CD4-positive, alpha-beta memory T cell (primary cell): ENCODE data around the gene CPPED1. TPM values are rescaled to one million over a fixed set of nuclear protein-coding genes. Genes with fewer than 3 reads are reported as not detected.
A peak's percentile ranks its signal among the peaks of the same experiment; 100 is the strongest.

Source experiments
- CTCF ChIA-PET: fragments of 350-600 bp; sonication (Branson Sonifier 250); formaldehyde crosslinking; loops from one replicate; lab custom pipeline; 2021; ENCODE audit warnings: inconsistent platforms; ENCODE audit not compliant: partially characterized antibody; lab: Charles Lee
- POLR2A ChIA-PET: fragments of 350-600 bp; sonication (Branson Sonifier 250); formaldehyde crosslinking; loops from one replicate; lab custom pipeline; 2021; ENCODE audit not compliant: partially characterized antibody; lab: Charles Lee
- DNase-seq, 5 donors: peaks; one replicate each; pipeline versions ENCODE4 v3.0.0 to v3.0.0-alpha.2; 2020 to 2022; ENCODE audit warnings: mixed read lengths in 1 of 5
- H3K27ac ChIP-seq: one replicate; pipeline ENCODE4 v1.7.0; 2013; ENCODE audit warnings: low read depth, low read length
- H3K27me3 ChIP-seq: 2 replicates; pipeline ENCODE4 v1.7.0; 2013; ENCODE audit warnings: mild to moderate bottlenecking, low read length, moderate library complexity; ENCODE audit not compliant: insufficient read depth
- H3K36me3 ChIP-seq: 2 replicates; pipeline ENCODE4 v1.7.0; 2013; ENCODE audit warnings: mild to moderate bottlenecking, low read length, moderate library complexity; ENCODE audit not compliant: insufficient read depth
- H3K4me1 ChIP-seq: 2 replicates; pipeline ENCODE4 v1.7.0; 2013; ENCODE audit warnings: mild to moderate bottlenecking, low read length, moderate library complexity; ENCODE audit not compliant: insufficient read depth
- H3K4me3 ChIP-seq, 2 donors: one replicate each; pipeline ENCODE4 v1.7.0; 2013; ENCODE audit warnings: low read length in 2 of 2, mild to moderate bottlenecking in 1 of 2
- H3K9me3 ChIP-seq, 2 donors: one replicate each; pipeline ENCODE4 v1.7.0; 2013; ENCODE audit warnings: low read length in 2 of 2, control low read depth in 1 of 2; ENCODE audit not compliant: control insufficient read depth in 1 of 2
- H3K27ac Mint-ChIP-seq, 7 donors: one replicate each; pipeline ENCODE4 v1.8.0; 2020 to 2021; ENCODE audit warnings: mixed read lengths in 7 of 7, mild to moderate bottlenecking in 6 of 7, inconsistent platforms in 3 of 7, moderate library complexity in 3 of 7
- H3K27me3 Mint-ChIP-seq, 2 donors: one replicate each; pipeline ENCODE4 v1.8.0; 2020 to 2021; ENCODE audit warnings: mixed read lengths in 2 of 2
- H3K36me3 Mint-ChIP-seq, 2 donors: one replicate each; pipeline ENCODE4 v1.8.0; 2020 to 2021; ENCODE audit warnings: mixed read lengths in 2 of 2, inconsistent platforms in 1 of 2, mild to moderate bottlenecking in 1 of 2
- H3K4me1 Mint-ChIP-seq, 4 donors: one replicate each; pipeline ENCODE4 v1.8.0; 2020 to 2021; ENCODE audit warnings: mixed read lengths in 4 of 4, mild to moderate bottlenecking in 1 of 4
- H3K4me3 Mint-ChIP-seq, 8 donors: one replicate each; pipeline ENCODE4 v1.8.0; 2020 to 2021; ENCODE audit warnings: mixed read lengths in 8 of 8, mild to moderate bottlenecking in 7 of 8, moderate library complexity in 6 of 8, inconsistent platforms in 3 of 8
- H3K9me3 Mint-ChIP-seq, 8 donors: one replicate each; pipeline ENCODE4 v1.8.0; 2020 to 2021; ENCODE audit warnings: mixed read lengths in 8 of 8, mild to moderate bottlenecking in 5 of 8, inconsistent platforms in 3 of 8, moderate library complexity in 1 of 8
- intact Hi-C: fragments of 100-400 bp; cut with micrococcal nuclease; formaldehyde crosslinking; loops from one replicate; pipeline ENCODE4 v1.15.1; 2023
- polyA plus RNA-seq, 2 donors: library from polyadenylated mRNA; unstranded; fragments of 300-500 nt; fragmentation: Illumina TruSeq; gene quantifications; one replicate each; pipeline ENCODE4 v1.2.3, GENCODE V29; 2021
- total RNA-seq, 2 experiments: library from RNA; stranded (reverse); gene quantifications; one replicate each; pipeline ENCODE4 v1.2.3, GENCODE V29; 2021

Gene CPPED1
- total and polyA plus RNA-seq, 4 experiments from 2014 or later, result 7.6 to 12.2 (median 8.9) TPM

DNA sequence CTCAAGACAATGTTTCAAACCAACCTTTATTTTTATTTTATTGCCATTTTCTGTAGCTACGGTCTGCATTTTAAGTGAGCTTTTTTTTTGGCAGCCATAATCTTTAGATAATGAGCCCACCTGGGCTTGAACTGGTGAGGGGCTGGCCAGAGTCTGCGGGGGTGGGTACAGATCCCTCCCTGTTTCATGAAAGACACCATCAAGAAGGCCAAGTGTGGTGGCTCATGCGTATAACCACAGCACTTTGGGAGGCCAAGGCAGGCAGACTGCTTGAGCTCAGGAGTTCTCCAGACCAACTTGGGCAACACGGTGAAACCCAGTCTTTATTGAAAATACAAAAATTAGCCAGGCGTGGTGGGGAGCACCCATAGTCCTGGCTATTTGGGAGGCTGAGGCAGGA, 113.7 kb downstream of the CPPED1 start:
- POLR2A ChIA-PET, result no interaction called here
- H3K36me3 Mint-ChIP-seq, result peaks cover 8 to 23% of the 10 kb centered on the region in 2 donors
- H3K4me3 ChIP-seq, result no peak overlapping the region
- no peaks in the 10 kb centered on the region for H3K27me3 Mint-ChIP-seq
- peaks cover 7% of the 10 kb centered on the region for H3K4me1 ChIP-seq
- H3K4me1 Mint-ChIP-seq, result peaks cover 0 to 6% (median 3%) of the 10 kb centered on the region in 4 donors
- H3K27me3 ChIP-seq, result no peaks in the 10 kb centered on the region
- intact Hi-C loops, result no loop called here
- DNase-seq, result no peak
- peak overlapping the region in 1 of 7 donors; percentile 4 for H3K27ac Mint-ChIP-seq
- H3K36me3 ChIP-seq, result no peaks in the 10 kb centered on the region
- no peaks in the 10 kb centered on the region for H3K9me3 ChIP-seq
- H3K27ac ChIP-seq, result no peak overlapping the region
- peaks cover 0 to 2% (median 0%) of the 10 kb centered on the region in 8 donors for H3K9me3 Mint-ChIP-seq
- H3K4me3 Mint-ChIP-seq, result no peak overlapping the region
- CTCF ChIA-PET, result interaction anchor here (0.6 kb wide), 1 partner anchor 135 kb away, joined by 3 read pairs; no protein-coding TSS in a partner anchor

DNA sequence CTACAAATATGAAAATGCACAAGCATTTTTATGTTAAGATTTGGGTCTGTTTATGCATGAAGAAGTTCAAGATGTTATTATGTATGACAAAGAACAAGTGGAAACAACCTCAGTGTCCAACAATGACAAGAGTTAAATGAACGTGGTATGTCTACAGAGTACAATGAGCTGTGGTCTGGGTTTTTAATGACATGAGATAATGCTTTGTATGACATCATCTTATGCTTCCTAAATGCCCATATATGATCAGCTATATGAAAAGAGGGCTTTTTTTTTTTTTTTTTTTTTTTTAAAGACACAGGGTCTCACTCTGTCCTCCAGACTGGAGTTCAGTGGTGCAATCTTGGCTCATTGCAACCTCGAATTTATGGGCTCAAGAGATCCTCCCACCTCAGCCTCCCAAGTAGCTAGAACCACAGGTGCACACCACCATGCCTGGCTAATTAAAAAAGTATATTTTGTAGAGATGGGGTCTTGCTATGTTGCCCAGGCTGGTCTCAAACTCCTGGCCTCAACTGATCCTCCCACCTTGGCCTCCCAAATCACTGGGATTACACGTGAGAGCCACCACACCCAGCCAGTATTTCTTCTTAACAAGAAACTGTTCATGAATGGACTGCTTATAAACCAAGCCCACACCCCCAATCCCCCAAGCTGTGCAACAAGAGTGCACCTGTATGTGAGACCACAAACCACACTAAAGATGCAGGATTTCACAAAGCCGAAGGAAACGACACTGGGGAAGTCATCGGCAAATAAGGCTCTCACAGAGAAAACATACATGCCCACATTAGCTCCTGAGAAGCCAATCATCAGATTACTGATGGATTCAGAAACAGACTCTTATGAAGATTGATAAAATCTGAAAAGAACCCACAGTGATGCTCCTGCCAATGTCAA, 114.5 kb downstream of the CPPED1 start:
- ChIA-PET POLR2A (interaction anchor here (0.6 kb wide), 1 partner anchor 70 kb away, joined by 3 read pairs; no protein-coding TSS in a partner anchor), CTCF (no interaction called here)
- Histone ChIP-seq H3K9me3 (no peaks in the 10 kb centered on the region), H3K27me3 (no peaks in the 10 kb centered on the region), H3K4me3 (no peak overlapping the region), H3K27ac (no peak overlapping the region), H3K4me1 (peaks cover 7% of the 10 kb centered on the region), H3K36me3 (no peaks in the 10 kb centered on the region)
- Mint-ChIP-seq H3K9me3 (peaks cover 0 to 2% (median 0%) of the 10 kb centered on the region in 8 donors), H3K4me3 (no peak overlapping the region), H3K4me1 (peaks cover 0 to 6% (median 3%) of the 10 kb centered on the region in 4 donors), H3K27me3 (no peaks in the 10 kb centered on the region), H3K36me3 (peaks cover 6 to 20% of the 10 kb centered on the region in 2 donors), H3K27ac (peak overlapping the region in 1 of 7 donors; percentile 19)
- intact Hi-C loops, result no loop called here
- DNase-seq, result peak in 1 of 5 donors; percentile 12

DNA sequence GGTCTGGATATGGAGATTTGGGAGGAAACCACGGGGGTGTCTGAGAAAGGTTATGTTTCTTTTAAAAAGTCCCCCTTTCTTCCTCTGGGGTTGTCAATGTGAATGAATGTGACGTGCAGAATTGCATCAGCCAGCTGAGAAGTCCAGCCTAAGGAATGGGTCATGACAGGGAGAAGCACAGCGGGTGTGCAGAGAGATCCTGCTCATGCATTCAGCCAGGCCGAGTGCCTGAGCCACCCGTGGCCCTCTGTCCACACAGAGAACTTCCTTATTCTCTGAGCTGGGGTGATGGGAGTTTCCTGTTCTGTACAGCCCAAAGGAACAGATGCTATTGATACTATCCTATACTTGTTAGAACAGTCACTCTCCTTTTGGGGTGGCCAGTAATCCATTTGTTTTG, 117.9 kb downstream of the CPPED1 start:
- CTCF ChIA-PET, result no interaction called here
- no peaks in the 10 kb centered on the region for H3K27me3 Mint-ChIP-seq
- Histone ChIP-seq H3K4me3 (no peak overlapping the region), H3K27ac (no peak overlapping the region), H3K9me3 (no peaks in the 10 kb centered on the region), H3K27me3 (no peaks in the 10 kb centered on the region), H3K36me3 (no peaks in the 10 kb centered on the region), H3K4me1 (peaks cover 7% of the 10 kb centered on the region)
- POLR2A ChIA-PET, result no interaction called here
- H3K27ac Mint-ChIP-seq, result no peak overlapping the region
- DNase-seq, result no peak
- intact Hi-C loops, result no loop called here
- peaks cover 0 to 2% (median 0%) of the 10 kb centered on the region in 8 donors for H3K9me3 Mint-ChIP-seq
- peaks cover 0 to 6% (median 3%) of the 10 kb centered on the region in 4 donors for H3K4me1 Mint-ChIP-seq
- no peak overlapping the region for H3K4me3 Mint-ChIP-seq
- H3K36me3 Mint-ChIP-seq, result peaks cover 0 to 25% of the 10 kb centered on the region in 2 donors

DNA sequence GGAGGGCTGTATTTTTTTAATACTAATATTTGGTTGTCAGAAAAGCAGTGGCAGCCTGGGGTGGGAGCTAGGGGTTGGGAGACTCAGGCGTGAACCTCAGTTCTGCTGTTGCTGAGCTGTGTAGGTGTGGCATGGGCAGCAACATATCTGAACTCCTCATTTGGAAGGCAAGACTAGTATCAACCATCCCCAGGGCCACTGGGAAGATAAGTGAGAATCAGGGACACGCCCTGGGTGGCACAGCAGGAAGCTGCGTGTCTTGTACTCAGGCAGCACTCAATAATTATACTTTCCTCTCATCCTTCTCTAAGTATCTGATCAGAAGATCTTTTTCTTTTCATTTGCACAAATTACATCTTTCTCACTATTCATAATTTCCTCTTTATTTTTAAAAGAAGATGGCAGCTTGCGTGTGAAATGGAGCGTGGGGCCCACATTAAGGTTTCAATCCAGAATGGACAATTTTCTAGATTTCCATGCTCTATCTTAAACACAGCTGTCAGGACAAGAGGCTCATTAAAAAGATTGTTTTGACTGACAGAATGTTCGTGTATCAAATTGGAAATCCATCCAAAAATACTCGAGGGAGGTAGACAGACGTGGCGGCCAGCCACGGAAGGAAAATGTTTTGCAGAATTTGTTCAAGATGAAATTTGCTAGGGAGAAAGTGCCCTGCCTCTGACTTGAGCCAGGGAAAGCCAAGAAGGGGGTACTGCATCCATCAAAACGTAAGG, 121.1 kb downstream of the CPPED1 start:
- POLR2A ChIA-PET, result no interaction called here
- Histone ChIP-seq H3K36me3 (no peaks in the 10 kb centered on the region), H3K9me3 (no peaks in the 10 kb centered on the region), H3K27me3 (no peaks in the 10 kb centered on the region), H3K4me1 (no peaks in the 10 kb centered on the region), H3K4me3 (no peak overlapping the region), H3K27ac (no peak overlapping the region)
- H3K27ac Mint-ChIP-seq, result no peak overlapping the region
- peaks cover 4 to 10% (median 7%) of the 10 kb centered on the region in 4 donors for H3K4me1 Mint-ChIP-seq
- H3K36me3 Mint-ChIP-seq, result peaks cover 0 to 17% of the 10 kb centered on the region in 2 donors
- DNase-seq, result no peak
- H3K4me3 Mint-ChIP-seq, result no peak overlapping the region
- CTCF ChIA-PET, result no interaction called here
- H3K9me3 Mint-ChIP-seq, result peaks cover 0 to 2% (median 0%) of the 10 kb centered on the region in 8 donors
- no peaks in the 10 kb centered on the region for H3K27me3 Mint-ChIP-seq
- intact Hi-C loops, result no loop called here

DNA sequence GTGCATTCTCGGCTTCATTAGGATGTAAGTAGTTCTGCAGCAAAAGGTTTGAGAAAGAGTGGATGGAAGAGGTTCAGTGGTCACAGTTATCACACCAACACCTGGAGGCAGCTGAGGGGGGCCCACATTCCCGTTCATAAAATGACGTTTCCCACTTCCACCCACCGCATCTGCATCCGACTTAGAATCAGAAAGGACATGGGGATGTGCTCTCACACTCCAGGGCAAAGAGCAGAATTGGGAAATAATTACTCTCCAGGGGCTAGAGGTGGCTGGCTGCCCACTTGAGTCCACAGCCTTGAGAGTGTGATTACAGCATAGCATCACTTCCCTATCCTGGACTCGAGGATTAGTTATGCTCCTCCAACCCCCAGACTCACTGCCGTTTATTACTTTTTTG, 122.0 kb downstream of the CPPED1 start:
- POLR2A ChIA-PET, result no interaction called here
- Histone ChIP-seq H3K27ac (no peak overlapping the region), H3K27me3 (no peaks in the 10 kb centered on the region), H3K4me3 (no peak overlapping the region), H3K4me1 (peaks cover 5% of the 10 kb centered on the region), H3K9me3 (no peaks in the 10 kb centered on the region), H3K36me3 (no peaks in the 10 kb centered on the region)
- Mint-ChIP-seq H3K4me1 (peaks cover 8 to 19% (median 14%) of the 10 kb centered on the region in 4 donors), H3K27me3 (no peaks in the 10 kb centered on the region), H3K4me3 (no peak overlapping the region), H3K27ac (no peak overlapping the region), H3K36me3 (peaks cover 0 to 16% of the 10 kb centered on the region in 2 donors), H3K9me3 (peaks cover 0 to 2% (median 0%) of the 10 kb centered on the region in 8 donors)
- intact Hi-C loops, result no loop called here
- no peak for DNase-seq
- CTCF ChIA-PET, result no interaction called here

DNA sequence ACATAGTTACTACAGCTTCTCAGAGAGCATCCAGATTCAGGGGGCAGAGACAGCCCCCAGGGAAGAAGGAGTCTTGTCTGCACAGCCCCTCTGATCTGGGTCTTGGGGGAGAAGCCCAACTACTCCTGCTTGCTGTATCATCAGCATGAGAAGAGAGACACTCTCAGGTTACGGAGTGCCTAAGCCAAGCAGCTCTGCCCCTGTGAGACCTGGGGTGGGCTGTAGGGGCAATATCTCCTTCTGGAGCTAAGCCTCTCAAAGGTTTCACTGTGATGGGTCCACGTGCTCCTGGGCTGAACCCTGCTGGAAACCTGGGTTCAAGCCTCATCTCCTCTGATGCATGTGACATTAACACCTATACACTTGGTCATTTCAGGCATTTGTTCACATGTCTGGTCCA, 123.2 kb downstream of the CPPED1 start:
- no peak for DNase-seq
- H3K4me1 Mint-ChIP-seq, result peaks cover 8 to 20% (median 15%) of the 10 kb centered on the region in 4 donors
- no peak overlapping the region for H3K27ac Mint-ChIP-seq
- no peaks in the 10 kb centered on the region for H3K27me3 Mint-ChIP-seq
- POLR2A ChIA-PET, result no interaction called here
- Histone ChIP-seq H3K27ac (no peak overlapping the region), H3K27me3 (no peaks in the 10 kb centered on the region), H3K4me3 (no peak overlapping the region), H3K9me3 (no peaks in the 10 kb centered on the region), H3K36me3 (no peaks in the 10 kb centered on the region), H3K4me1 (peaks cover 5% of the 10 kb centered on the region)
- CTCF ChIA-PET, result no interaction called here
- H3K9me3 Mint-ChIP-seq, result peaks cover 0 to 2% (median 0%) of the 10 kb centered on the region in 8 donors
- H3K4me3 Mint-ChIP-seq, result no peak overlapping the region
- intact Hi-C loops, result no loop called here
- H3K36me3 Mint-ChIP-seq, result peaks cover 0 to 16% of the 10 kb centered on the region in 2 donors
